Ishikawa (cell line): ENCODE results near the gene TRAM1L1.

Experiments used
- CEBPB ChIP-seq: IDR thresholded peaks from 2 replicates; pipeline ENCODE4 v1.6.1; 2012
- CREB1 ChIP-seq: IDR thresholded peaks from 2 replicates; pipeline ENCODE4 v1.6.1; 2012; ENCODE audit warnings: low read depth
- EGR1 ChIP-seq: IDR thresholded peaks from 2 replicates; pipeline ENCODE4 v1.6.1; 2012
- EP300 ChIP-seq: IDR thresholded peaks from 2 replicates; pipeline ENCODE4 v1.6.1; 2012; ENCODE audit warnings: borderline replicate concordance
- FOXM1 ChIP-seq: IDR thresholded peaks from 2 replicates; pipeline ENCODE4 v1.6.1; 2012; ENCODE audit warnings: low read depth, borderline replicate concordance
- NFIC ChIP-seq: IDR thresholded peaks from 2 replicates; pipeline ENCODE4 v1.6.1; 2012
- RAD21 ChIP-seq: IDR thresholded peaks from 2 replicates; pipeline ENCODE4 v1.6.1; 2012; ENCODE audit warnings: low read depth
- TAF1 ChIP-seq: IDR thresholded peaks from 2 replicates; pipeline ENCODE4 v1.6.1; 2012; ENCODE audit warnings: low read depth, mild to moderate bottlenecking
- TCF12 ChIP-seq: IDR thresholded peaks from 2 replicates; pipeline ENCODE4 v1.6.1; 2012; ENCODE audit warnings: low read depth
- TEAD4 ChIP-seq: IDR thresholded peaks from 2 replicates; pipeline ENCODE4 v1.6.1; 2012
- YY1 ChIP-seq: IDR thresholded peaks from 2 replicates; pipeline ENCODE4 v1.6.1; 2012; ENCODE audit warnings: low read depth
- ZBTB7A ChIP-seq: IDR thresholded peaks from 2 replicates; pipeline ENCODE4 v1.6.1; 2012; ENCODE audit warnings: low read depth
- TF ChIP-seq, protein P1 (sequence below): IDR thresholded peaks from 2 replicates; pipeline ENCODE4 v1.6.1; 2012
- TF ChIP-seq, protein P2 (sequence below): IDR thresholded peaks from 2 replicates; pipeline ENCODE4 v1.6.1; 2012
- TF ChIP-seq, protein P3 (sequence below): IDR thresholded peaks from 2 replicates; pipeline ENCODE4 v1.6.1; 2012; ENCODE audit warnings: low read depth, mild to moderate bottlenecking

Gene TRAM1L1

DNA sequence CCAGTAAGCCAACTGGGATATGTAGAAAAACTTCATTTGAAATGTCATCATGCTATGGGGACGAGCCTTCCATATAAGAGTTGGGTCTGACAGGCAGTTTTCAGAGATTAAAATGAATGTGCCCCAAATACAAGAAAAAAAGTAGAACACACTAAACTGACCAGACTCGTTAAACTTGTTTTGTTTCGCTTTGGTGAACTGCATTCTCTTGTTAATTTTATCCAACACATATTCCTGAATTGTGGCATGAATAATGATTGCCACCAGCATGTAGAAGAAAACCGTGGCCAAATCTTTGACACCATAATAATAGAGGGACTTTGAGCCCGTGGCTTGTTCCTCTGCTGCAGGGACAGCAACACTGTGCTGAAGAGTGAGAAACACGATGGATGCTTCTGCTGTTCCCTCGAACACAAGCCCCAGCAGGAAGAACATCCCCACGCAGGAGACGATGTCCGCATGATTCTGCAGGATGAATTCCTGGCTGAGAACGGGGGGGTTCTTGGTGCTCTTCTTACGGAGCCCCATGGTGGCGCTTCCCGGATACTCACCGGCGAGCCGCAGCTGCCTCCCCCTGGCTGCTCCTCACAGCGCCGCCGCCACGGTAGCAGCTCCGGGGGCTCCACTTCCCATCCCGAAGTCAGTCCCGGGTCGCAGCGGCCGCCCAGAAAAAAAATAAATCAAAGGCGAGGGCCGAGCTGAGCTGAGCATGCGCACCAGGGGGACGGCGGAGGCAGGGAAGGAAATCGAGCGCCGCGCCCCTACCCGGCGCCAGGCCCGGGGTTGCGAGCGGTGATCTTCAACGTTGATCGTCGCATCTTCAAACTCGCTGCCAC lies at the start of gene TRAM1L1:
Gene TRAM1L1, minus strand, starts transcription at position 711 of the 836 bp plus-strand sequence. Its CDS starts 183 bp downstream, at position 528.
- no peak for TF ChIP-seq ZBTB7A

DNA sequence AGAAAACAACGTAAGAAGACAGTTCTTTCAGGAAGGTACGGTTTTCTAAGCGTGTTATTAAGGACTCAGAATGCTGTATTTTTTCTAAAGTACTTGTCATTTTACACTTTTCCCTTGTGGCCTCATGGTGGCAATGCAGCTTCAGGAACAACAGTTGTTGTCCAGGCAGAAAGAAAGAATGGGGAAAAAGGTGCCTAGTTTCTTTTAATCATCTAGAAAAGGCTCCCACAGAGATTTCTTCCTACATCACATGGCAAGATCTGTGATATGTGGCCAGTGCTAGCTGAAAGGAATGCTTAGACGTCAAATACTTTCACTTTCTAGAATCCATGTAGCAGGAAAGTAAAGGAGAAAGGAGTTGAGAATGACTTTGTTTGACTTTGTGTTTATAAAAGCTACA lies 49.0 kb upstream of the TRAM1L1 start:
- TF ChIP-seq, protein P1, sequence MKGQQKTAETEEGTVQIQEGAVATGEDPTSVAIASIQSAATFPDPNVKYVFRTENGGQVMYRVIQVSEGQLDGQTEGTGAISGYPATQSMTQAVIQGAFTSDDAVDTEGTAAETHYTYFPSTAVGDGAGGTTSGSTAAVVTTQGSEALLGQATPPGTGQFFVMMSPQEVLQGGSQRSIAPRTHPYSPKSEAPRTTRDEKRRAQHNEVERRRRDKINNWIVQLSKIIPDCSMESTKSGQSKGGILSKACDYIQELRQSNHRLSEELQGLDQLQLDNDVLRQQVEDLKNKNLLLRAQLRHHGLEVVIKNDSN: peak; percentile 29; the same call in 1 of the 2 replicates
- TF ChIP-seq YY1: no peak
- TF ChIP-seq FOXM1: peak; percentile 10; the same call in 1 of the 2 replicates
- TF ChIP-seq, protein P2, sequence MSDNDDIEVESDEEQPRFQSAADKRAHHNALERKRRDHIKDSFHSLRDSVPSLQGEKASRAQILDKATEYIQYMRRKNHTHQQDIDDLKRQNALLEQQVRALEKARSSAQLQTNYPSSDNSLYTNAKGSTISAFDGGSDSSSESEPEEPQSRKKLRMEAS: no peak
- TF ChIP-seq CEBPB: no peak
- peak; percentile 91 for TF ChIP-seq RAD21
- TF ChIP-seq, protein P3, sequence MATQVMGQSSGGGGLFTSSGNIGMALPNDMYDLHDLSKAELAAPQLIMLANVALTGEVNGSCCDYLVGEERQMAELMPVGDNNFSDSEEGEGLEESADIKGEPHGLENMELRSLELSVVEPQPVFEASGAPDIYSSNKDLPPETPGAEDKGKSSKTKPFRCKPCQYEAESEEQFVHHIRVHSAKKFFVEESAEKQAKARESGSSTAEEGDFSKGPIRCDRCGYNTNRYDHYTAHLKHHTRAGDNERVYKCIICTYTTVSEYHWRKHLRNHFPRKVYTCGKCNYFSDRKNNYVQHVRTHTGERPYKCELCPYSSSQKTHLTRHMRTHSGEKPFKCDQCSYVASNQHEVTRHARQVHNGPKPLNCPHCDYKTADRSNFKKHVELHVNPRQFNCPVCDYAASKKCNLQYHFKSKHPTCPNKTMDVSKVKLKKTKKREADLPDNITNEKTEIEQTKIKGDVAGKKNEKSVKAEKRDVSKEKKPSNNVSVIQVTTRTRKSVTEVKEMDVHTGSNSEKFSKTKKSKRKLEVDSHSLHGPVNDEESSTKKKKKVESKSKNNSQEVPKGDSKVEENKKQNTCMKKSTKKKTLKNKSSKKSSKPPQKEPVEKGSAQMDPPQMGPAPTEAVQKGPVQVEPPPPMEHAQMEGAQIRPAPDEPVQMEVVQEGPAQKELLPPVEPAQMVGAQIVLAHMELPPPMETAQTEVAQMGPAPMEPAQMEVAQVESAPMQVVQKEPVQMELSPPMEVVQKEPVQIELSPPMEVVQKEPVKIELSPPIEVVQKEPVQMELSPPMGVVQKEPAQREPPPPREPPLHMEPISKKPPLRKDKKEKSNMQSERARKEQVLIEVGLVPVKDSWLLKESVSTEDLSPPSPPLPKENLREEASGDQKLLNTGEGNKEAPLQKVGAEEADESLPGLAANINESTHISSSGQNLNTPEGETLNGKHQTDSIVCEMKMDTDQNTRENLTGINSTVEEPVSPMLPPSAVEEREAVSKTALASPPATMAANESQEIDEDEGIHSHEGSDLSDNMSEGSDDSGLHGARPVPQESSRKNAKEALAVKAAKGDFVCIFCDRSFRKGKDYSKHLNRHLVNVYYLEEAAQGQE: no peak
- no peak for TF ChIP-seq ZBTB7A
- TF ChIP-seq EGR1: no peak
- TF ChIP-seq TAF1: no peak
- TF ChIP-seq CREB1: no peak
- no peak; the same call in 1 of the 2 replicates for TF ChIP-seq EP300
- no peak for TF ChIP-seq NFIC
- 0 out of 2 replicates have a peak, but pooled peaks have one; percentile 32 for TF ChIP-seq TEAD4
- TF ChIP-seq TCF12: no peak

DNA sequence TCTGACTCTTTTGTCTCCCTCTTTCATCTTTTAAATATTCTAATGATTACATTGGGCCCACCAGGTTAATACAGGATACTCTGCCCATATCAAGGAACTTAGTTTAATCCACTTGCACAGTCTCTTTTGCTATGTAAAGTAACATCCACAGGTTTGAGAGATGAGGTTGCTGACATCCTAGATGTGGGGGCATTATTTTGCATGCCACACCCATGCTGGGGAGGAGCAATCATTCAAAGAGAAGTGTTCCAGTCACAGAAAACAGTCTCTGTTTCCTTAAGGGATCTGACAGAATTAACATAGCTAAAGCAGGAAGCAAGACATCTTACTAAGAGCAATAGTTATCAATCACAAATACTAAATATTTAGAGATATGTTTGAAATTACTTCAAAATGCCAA lies 11.5 kb upstream of the TRAM1L1 start:
- TF ChIP-seq NFIC: no peak
- TF ChIP-seq CREB1: no peak
- TF ChIP-seq EP300: no peak
- TF ChIP-seq EGR1: no peak
- TF ChIP-seq, protein P2: no peak
- no peak for TF ChIP-seq FOXM1
- TF ChIP-seq TEAD4: no peak
- no peak for TF ChIP-seq TCF12
- TF ChIP-seq YY1: no peak
- TF ChIP-seq RAD21: no peak
- TF ChIP-seq, protein P1: no peak
- no peak for TF ChIP-seq TAF1
- TF ChIP-seq, protein P3: no peak
- no peak for TF ChIP-seq ZBTB7A
- no peak for TF ChIP-seq CEBPB

DNA sequence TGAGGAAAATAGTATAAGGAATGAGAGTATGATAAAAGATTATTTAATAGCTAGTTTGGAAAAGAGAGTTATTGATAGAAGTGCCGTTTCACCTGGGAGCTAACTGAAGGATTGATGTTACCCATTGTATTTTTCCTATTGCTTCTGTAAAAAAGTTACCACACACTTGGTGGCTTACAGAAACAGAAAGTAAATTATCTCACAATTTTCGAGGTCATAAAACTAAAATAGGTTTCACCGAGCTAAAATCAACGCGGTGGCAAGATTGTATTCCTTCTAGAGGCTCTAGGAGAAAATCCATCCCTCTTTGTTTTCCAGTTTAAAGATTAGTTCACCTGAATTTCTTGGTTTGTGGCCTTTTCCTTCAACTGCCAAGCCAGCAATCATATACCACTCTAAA lies 11.1 kb upstream of the TRAM1L1 start:
- TF ChIP-seq ZBTB7A (no peak), EGR1 (no peak), TCF12 (no peak), CEBPB (no peak), EP300 (no peak), TAF1 (no peak), NFIC (no peak), FOXM1 (no peak), RAD21 (no peak), YY1 (no peak)
- TF ChIP-seq, protein P1: no peak
- TF ChIP-seq, protein P3: no peak
- TF ChIP-seq, protein P2: no peak
